Hepatocyte (in vitro differentiated cells): ENCODE data around the gene ENPP1. TPM values are rescaled to one million over a fixed set of nuclear protein-coding genes. Genes with fewer than 3 reads are reported as not detected.

Experiments used
- DNase-seq: peaks from one replicate; pipeline ENCODE4 v3.0.0-alpha.2; 2016; ENCODE audit warnings: low spot score
- H2AFZ ChIP-seq: fragments of 200-600 bp; sonication (generic); 2 replicates; pipeline ENCODE4 v1.6.0; 2016; ENCODE audit warnings: antibody characterized with exemption, mild to moderate bottlenecking
- H3K27ac ChIP-seq: fragments of 200-600 bp; sonication (generic); 2 replicates; pipeline ENCODE4 v1.5.1; 2016; ENCODE audit warnings: mild to moderate bottlenecking
- H3K27me3 ChIP-seq: fragments of 200-600 bp; sonication (generic); 2 replicates; pipeline ENCODE4 v1.6.1; 2016
- H3K36me3 ChIP-seq: fragments of 200-600 bp; sonication (generic); replicated peaks from 2 replicates; pipeline ENCODE4 v1.5.1; 2016; ENCODE audit warnings: low read depth; ENCODE audit not compliant: insufficient read depth
- H3K4me1 ChIP-seq: fragments of 200-600 bp; sonication (generic); 2 replicates; pipeline ENCODE4 v1.5.1; 2016; ENCODE audit warnings: mild to moderate bottlenecking, moderate library complexity; ENCODE audit not compliant: insufficient read depth
- H3K4me2 ChIP-seq: fragments of 200-600 bp; sonication (generic); 2 replicates; pipeline ENCODE4 v1.6.0; 2016
- H3K4me3 ChIP-seq: fragments of 200-600 bp; sonication (generic); 2 replicates; pipeline ENCODE4 v1.5.1; 2016; ENCODE audit warnings: mild to moderate bottlenecking
- H3K79me2 ChIP-seq: fragments of 200-600 bp; sonication (generic); 2 replicates; pipeline ENCODE4 v1.6.0; 2017; ENCODE audit warnings: mild to moderate bottlenecking
- H3K9me2 ChIP-seq: fragments of 200-600 bp; sonication (generic); replicated peaks from 2 replicates; pipeline ENCODE4 v1.6.0; 2017; ENCODE audit warnings: mild to moderate bottlenecking; ENCODE audit not compliant: insufficient read depth
- H3K9me3 ChIP-seq: fragments of 200-600 bp; sonication (generic); 2 replicates; pipeline ENCODE4 v1.5.1; 2016; ENCODE audit warnings: low read depth, mild to moderate bottlenecking
- H4K20me1 ChIP-seq: fragments of 200-600 bp; sonication (generic); 2 replicates; pipeline ENCODE4 v1.6.0; 2016; ENCODE audit warnings: mild to moderate bottlenecking; ENCODE audit not compliant: insufficient read depth, poor library complexity, severe bottlenecking
- CTCF ChIP-seq: fragments of 200-600 bp; sonication (generic); IDR thresholded peaks from 2 replicates; pipeline ENCODE4 v1.5.1; 2016; ENCODE audit warnings: antibody characterized with exemption, mild to moderate bottlenecking; ENCODE audit not compliant: poor library complexity
- EZH2 ChIP-seq: fragments of 200-600 bp; sonication (generic); IDR thresholded peaks from 2 replicates; pipeline ENCODE4 v1.6.1; 2016; ENCODE audit warnings: antibody characterized with exemption, mild to moderate bottlenecking, borderline replicate concordance
- EZH2phosphoT487 ChIP-seq: fragments of 200-600 bp; sonication (generic); IDR thresholded peaks from one replicate; pipeline ENCODE4 v1.6.1; 2018; ENCODE audit warnings: antibody characterized with exemption, mild to moderate bottlenecking, low read depth, moderate library complexity; ENCODE audit not compliant: unreplicated experiment, severe bottlenecking
- WGBS: methylation state at CpG from one replicate; pipeline ENCODE4 v1.1.6; 2016; ENCODE audit warnings: low lambda C conversion rate; ENCODE audit errors: missing lambda C conversion rate; 5-methylcytosine and 5-hydroxymethylcytosine counted together
- polyA plus RNA-seq: library from polyadenylated mRNA; unstranded; fragments of >200 nt; fragmentation: Nextera tagmentation; extraction: Ambion mirVana; gene quantifications from 2 replicates; pipeline ENCODE4 v1.2.1, GENCODE V29; 2016
- total RNA-seq: library from RNA; depleted of rRNA; stranded (reverse); fragments of >200 nt; gene quantifications from 2 replicates; pipeline ENCODE4 v1.2.3, GENCODE V29; 2014

Gene ENPP1
- total and polyA plus RNA-seq, 2 experiments from 2014 or later = 74.7 to 86.9 TPM

GRCh38 chr6:131791476-131791875 is 16.3 kb upstream of the ENPP1 start:
- whole genome bisulfite sequencing = 81% methylated on average over 5 of the region's 5 CpGs
- no peak overlapping the region for H3K27ac ChIP-seq
- H3K4me2 ChIP-seq = no peak overlapping the region
- peaks cover 3% of the 10 kb centered on the region for H3K4me1 ChIP-seq
- no peaks in the 10 kb centered on the region for H4K20me1 ChIP-seq
- no peaks in the 10 kb centered on the region for H3K79me2 ChIP-seq
- no peaks in the 10 kb centered on the region for H3K36me3 ChIP-seq
- TF ChIP-seq CTCF = no peak
- TF ChIP-seq EZH2phosphoT487 = no peak
- TF ChIP-seq EZH2 = no peak
- H3K9me3 ChIP-seq = no peaks in the 10 kb centered on the region
- DNase-seq = no peak
- no peak overlapping the region for H3K4me3 ChIP-seq
- no peak overlapping the region for H2AFZ ChIP-seq
- H3K27me3 ChIP-seq = no peaks in the 10 kb centered on the region
- H3K9me2 ChIP-seq = no peaks in the 10 kb centered on the region

GRCh38 chr6:131792091-131792496 is 15.7 kb upstream of the ENPP1 start:
- no peak overlapping the region for H3K27ac ChIP-seq
- H3K79me2 ChIP-seq = no peaks in the 10 kb centered on the region
- WGBS = 95% methylated on average over 6 of the region's 6 CpGs
- no peaks in the 10 kb centered on the region for H3K9me2 ChIP-seq
- H3K4me3 ChIP-seq = no peak overlapping the region
- no peak for DNase-seq
- H2AFZ ChIP-seq = no peak overlapping the region
- H3K4me2 ChIP-seq = no peak overlapping the region
- no peaks in the 10 kb centered on the region for H3K9me3 ChIP-seq
- H4K20me1 ChIP-seq = no peaks in the 10 kb centered on the region
- no peaks in the 10 kb centered on the region for H3K27me3 ChIP-seq
- no peak for TF ChIP-seq EZH2phosphoT487
- no peak for TF ChIP-seq EZH2
- no peak for TF ChIP-seq CTCF
- H3K4me1 ChIP-seq = peaks cover 3% of the 10 kb centered on the region
- H3K36me3 ChIP-seq = no peaks in the 10 kb centered on the region

GRCh38 chr6:131795366-131795765 is 12.5 kb upstream of the ENPP1 start:
- Histone ChIP-seq H2AFZ (no peak overlapping the region), H3K9me2 (no peaks in the 10 kb centered on the region), H3K4me1 (no peaks in the 10 kb centered on the region), H3K27ac (no peak overlapping the region), H3K79me2 (no peaks in the 10 kb centered on the region), H3K4me3 (no peak overlapping the region), H4K20me1 (no peaks in the 10 kb centered on the region), H3K4me2 (no peak overlapping the region), H3K9me3 (no peaks in the 10 kb centered on the region), H3K36me3 (no peaks in the 10 kb centered on the region), H3K27me3 (no peaks in the 10 kb centered on the region)
- no peak for TF ChIP-seq EZH2
- no peak for TF ChIP-seq EZH2phosphoT487
- TF ChIP-seq CTCF = no peak
- WGBS = 81% methylated on average over 2 of the region's 2 CpGs
- no peak for DNase-seq

- no peaks in the 10 kb centered on the region for H3K79me2 ChIP-seq
- H3K4me1 ChIP-seq = peaks cover 3% of the 10 kb centered on the region
- H4K20me1 ChIP-seq = no peaks in the 10 kb centered on the region
- TF ChIP-seq EZH2 (no peak), EZH2phosphoT487 (no peak), CTCF (no peak)
- no peak overlapping the region for H3K4me2 ChIP-seq
- H3K4me3 ChIP-seq = no peak overlapping the region
- 96% methylated on average over 2 of the region's 2 CpGs for WGBS
- no peaks in the 10 kb centered on the region for H3K9me3 ChIP-seq
- H3K36me3 ChIP-seq = no peaks in the 10 kb centered on the region
- no peak overlapping the region for H2AFZ ChIP-seq
- no peaks in the 10 kb centered on the region for H3K9me2 ChIP-seq
- H3K27ac ChIP-seq = no peak overlapping the region
- no peak for DNase-seq
- H3K27me3 ChIP-seq = no peaks in the 10 kb centered on the region
Measured at GRCh38 chr6:131802347-131802746, 5.5 kb upstream of the ENPP1 start.
